ENCODE data around the gene IFI44. TPM values are rescaled to one million over a fixed set of nuclear protein-coding genes. Genes with fewer than 3 reads are reported as not detected.

IFI44 gene
- total and polyA plus RNA-seq, 9 of the 15 experiments (the other 6 are each of a cell fraction or from before 2014, with no cell fraction given): 0.11 TPM; not detected in 8

DNA sequence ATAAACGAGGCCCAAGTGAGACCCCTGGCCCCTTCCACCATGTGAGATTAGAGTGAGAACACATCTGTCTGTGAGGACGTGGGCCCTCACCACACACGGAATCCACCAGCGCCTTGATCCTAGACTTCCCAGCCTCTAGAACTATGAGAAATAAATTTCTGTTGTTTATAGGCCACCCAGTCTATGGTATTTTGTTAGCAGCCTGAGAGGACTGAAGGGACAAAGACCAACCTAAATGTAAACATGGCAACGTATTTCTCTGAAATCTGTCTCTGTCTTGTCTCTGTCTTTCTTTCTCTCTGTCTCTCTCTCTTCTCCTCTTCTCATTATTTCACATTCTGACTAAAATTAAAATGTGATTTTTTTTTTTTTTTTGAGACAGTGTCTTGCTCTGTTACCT, 45.0 kb upstream of the IFI44 start:
- WGBS (ENCODE audit: insufficient coverage, low coverage, missing lambda C conversion rate): 3% methylated on average over 5 of the region's 5 CpGs
- Histone ChIP-seq H3K27me3 (ENCODE audit: control insufficient read depth in 2 of 2, insufficient read depth in 2 of 2, low read length in 2 of 2) (no peaks in the 10 kb centered on the region), H3K4me1 (replicated peaks in 1 of 2; ENCODE audit: control insufficient read depth in 2 of 2, insufficient read depth in 2 of 2, low read length in 2 of 2) (no peaks in the 10 kb centered on the region), H3K4me3 (no peak overlapping the region), H3K36me3 (ENCODE audit: control insufficient read depth, insufficient read depth, low read length) (no peaks in the 10 kb centered on the region), H3K27ac (ENCODE audit: extremely low read depth, low read depth, low read length) (no peak overlapping the region), H3K9ac (ENCODE audit: insufficient read depth in 1 of 2, low read depth in 2 of 2, low read length in 2 of 2) (no peak overlapping the region), H3K79me2 (ENCODE audit: control insufficient read depth, insufficient read depth, low read length) (no peaks in the 10 kb centered on the region), H4K20me1 (replicated peaks; ENCODE audit: control insufficient read depth, insufficient read depth, low read length) (no peaks in the 10 kb centered on the region), H3K9me1 (ENCODE audit: control insufficient read depth, insufficient read depth, low read length) (no peaks in the 10 kb centered on the region), H2AFZ (ENCODE audit: low read depth, low read length) (no peak overlapping the region), H3K4me2 (ENCODE audit: insufficient read depth, low read length) (no peak overlapping the region), H3K9me3 (replicated peaks; ENCODE audit: control insufficient read depth, insufficient read depth, low read depth, low read length) (no peaks in the 10 kb centered on the region)
- ChIA-PET POLR2A (no interaction called here), CTCF (ENCODE audit: low intra/inter-chr PET ratio) (interaction anchor here (0.7 kb wide), 1 partner anchor 1335 kb away, joined by 5 read pairs; no protein-coding TSS in a partner anchor)
- no peak for TF ChIP-seq ZSCAN29 (IDR thresholded peaks at IDR 0.05)
- TF ChIP-seq GABPB1 (CRISPR knock-in tag; IDR thresholded peaks at IDR 0.05): no peak
- TF ChIP-seq ZNF830 (CRISPR knock-in tag; IDR thresholded peaks at IDR 0.05): no peak
- no peak for TF ChIP-seq SIX5 (IDR thresholded peaks at IDR 0.05; ENCODE audit: borderline replicate concordance in 1 of 2, insufficient read depth in 1 of 2, low read depth in 1 of 2, low read length in 2 of 2)
- no peak for TF ChIP-seq TARDBP (IDR thresholded peaks at IDR 0.05)
- TF ChIP-seq KAT8 (IDR thresholded peaks at IDR 0.05; ENCODE audit: low read depth): no peak
- TF ChIP-seq, protein P1, sequence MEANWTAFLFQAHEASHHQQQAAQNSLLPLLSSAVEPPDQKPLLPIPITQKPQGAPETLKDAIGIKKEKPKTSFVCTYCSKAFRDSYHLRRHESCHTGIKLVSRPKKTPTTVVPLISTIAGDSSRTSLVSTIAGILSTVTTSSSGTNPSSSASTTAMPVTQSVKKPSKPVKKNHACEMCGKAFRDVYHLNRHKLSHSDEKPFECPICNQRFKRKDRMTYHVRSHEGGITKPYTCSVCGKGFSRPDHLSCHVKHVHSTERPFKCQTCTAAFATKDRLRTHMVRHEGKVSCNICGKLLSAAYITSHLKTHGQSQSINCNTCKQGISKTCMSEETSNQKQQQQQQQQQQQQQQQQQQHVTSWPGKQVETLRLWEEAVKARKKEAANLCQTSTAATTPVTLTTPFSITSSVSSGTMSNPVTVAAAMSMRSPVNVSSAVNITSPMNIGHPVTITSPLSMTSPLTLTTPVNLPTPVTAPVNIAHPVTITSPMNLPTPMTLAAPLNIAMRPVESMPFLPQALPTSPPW (CRISPR knock-in tag; IDR thresholded peaks at IDR 0.05): no peak
- TF ChIP-seq, protein P2, sequence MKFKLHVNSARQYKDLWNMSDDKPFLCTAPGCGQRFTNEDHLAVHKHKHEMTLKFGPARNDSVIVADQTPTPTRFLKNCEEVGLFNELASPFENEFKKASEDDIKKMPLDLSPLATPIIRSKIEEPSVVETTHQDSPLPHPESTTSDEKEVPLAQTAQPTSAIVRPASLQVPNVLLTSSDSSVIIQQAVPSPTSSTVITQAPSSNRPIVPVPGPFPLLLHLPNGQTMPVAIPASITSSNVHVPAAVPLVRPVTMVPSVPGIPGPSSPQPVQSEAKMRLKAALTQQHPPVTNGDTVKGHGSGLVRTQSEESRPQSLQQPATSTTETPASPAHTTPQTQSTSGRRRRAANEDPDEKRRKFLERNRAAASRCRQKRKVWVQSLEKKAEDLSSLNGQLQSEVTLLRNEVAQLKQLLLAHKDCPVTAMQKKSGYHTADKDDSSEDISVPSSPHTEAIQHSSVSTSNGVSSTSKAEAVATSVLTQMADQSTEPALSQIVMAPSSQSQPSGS (CRISPR knock-in tag; IDR thresholded peaks at IDR 0.05): no peak
- no peak for TF ChIP-seq PTRF (tag; IDR thresholded peaks at IDR 0.05)
- no peak for TF ChIP-seq ZNF445 (CRISPR knock-in tag; IDR thresholded peaks at IDR 0.05; ENCODE audit: low read depth)
- TF ChIP-seq TAF7 (tag; IDR thresholded peaks at IDR 0.05): no peak
- no peak for TF ChIP-seq ZNF121 (CRISPR knock-in tag; conservative IDR thresholded peaks at IDR 0.05)
- TF ChIP-seq SMAD1 (IDR thresholded peaks at IDR 0.05; ENCODE audit: low read depth, low read length, partially characterized antibody): no peak
- no peak for ATAC-seq
- in situ Hi-C loops (cut with MboI) (no loop called here), intact Hi-C loops (cut with micrococcal nuclease) (no loop called here)
- no peak for DNase-seq (ENCODE audit: extremely low read depth in 1 of 4, low spot score in 3 of 4)
- BruUV-seq (replicated peaks): no TSS peak
- no peak for FAIRE-seq

Measured in K562 (cell line).